HG03378 (cell line): ENCODE results near the gene ANKRD10.
A peak's percentile ranks its signal among the peaks of the same experiment; 100 is the strongest.

ENCODE experiments used
- ATAC-seq: cut with Tn5 transposase; IDR thresholded peaks from one replicate; pipeline ENCODE4 v1.9.1; 2021; ENCODE audit warnings: mild to moderate bottlenecking, moderate library complexity; ENCODE audit not compliant: unreplicated experiment

ANKRD10 gene

DNA sequence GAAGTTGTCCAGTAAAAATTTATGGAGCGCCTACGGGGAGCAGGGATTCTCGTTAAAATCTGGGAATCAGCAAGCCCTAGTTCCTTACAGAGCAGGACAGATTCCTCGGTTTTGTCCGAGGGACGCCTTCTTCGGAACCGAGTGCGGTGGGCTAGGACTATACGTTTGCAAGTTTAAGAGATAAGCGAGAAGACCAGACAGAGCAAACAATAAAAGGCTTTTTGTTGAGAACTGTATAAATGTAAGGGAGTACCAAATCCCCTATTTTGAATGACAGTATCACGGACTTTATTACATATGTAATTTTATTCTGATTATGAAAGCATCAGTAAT is 971 bp upstream of the ANKRD10 start:
- ATAC-seq = no peak

DNA sequence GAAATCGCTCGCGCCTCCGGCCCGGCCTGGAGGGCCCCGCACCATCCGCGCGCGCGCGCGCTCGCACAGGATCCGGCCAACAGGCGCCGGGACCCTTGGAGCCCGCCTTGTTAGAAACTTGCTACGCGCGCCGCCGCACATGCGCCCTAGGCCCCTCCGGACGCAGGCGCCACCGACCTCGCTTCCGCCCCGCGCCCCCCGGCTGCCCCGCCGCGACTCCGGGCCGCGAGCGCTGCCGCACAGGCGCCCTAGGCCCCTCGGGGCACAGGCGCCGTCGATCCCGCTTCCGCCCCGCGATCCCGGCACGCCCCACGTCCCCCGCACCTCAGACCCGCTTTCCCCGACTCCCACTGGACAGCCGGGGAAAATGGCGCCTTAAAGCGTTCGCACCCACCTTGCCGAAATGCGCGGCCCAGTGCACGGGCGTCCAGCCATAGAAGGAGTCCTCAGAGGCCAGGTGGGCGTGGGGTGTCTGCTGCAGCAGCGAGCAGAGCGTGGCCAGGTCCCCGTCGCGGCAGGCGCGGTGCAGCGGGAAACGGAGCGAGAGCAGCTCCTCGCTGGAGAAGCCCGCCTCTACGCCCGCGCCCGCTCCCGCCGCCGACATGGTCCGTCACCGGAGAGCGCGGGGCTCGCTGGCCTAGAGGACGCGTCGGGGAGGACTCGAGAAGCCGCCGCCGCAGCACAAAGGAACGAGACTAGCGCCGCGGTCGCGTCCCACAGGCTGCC is 375 bp downstream of the ANKRD10 start:
- peak; percentile 28 for ATAC-seq

GRCh38 chr13:110914081-110914330 is 863 bp downstream of the ANKRD10 start:
- ATAC-seq = no peak

DNA sequence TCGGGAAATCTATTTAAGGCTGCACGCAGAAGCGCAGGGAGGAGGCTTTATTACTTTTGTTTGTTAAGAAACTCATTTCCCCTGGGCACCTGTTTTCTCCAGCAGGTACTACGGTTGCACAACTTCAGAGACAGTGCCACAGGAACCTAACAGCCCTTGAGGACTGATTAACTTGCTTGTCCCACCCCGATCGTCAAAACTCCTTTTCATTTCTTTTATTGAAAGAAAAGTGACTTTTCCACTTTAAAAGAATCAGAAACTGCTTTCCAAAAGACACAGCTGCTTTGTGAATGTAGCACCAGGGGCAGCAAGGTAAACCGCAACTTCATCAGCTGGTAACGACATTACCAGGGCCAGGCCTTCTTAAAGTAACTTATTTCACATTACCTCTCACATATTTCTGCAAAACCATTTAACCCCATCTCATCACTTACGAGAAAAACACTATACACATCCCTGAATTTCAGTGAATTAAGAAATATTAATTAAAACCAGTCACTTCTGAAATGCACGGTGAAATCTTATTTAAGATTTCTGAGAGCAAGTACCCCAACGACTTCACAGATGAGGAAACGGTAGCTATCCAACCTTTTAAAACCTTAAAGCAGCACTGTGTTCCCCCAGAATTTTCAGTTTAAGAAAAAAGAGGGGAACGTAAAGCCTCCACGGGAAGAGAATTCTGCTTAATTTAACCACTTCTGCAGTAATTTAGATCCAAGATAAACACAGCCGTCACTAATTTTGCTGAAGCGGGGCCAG is 1.4 kb downstream of the ANKRD10 start:
- no peak for ATAC-seq

GRCh38 chr13:110912651-110913051 is 2.2 kb downstream of the ANKRD10 start:
- no peak for ATAC-seq

- ATAC-seq = no peak
These were observed 3.0 kb downstream of the ANKRD10 start for GRCh38 chr13:110911880-110912279.

DNA sequence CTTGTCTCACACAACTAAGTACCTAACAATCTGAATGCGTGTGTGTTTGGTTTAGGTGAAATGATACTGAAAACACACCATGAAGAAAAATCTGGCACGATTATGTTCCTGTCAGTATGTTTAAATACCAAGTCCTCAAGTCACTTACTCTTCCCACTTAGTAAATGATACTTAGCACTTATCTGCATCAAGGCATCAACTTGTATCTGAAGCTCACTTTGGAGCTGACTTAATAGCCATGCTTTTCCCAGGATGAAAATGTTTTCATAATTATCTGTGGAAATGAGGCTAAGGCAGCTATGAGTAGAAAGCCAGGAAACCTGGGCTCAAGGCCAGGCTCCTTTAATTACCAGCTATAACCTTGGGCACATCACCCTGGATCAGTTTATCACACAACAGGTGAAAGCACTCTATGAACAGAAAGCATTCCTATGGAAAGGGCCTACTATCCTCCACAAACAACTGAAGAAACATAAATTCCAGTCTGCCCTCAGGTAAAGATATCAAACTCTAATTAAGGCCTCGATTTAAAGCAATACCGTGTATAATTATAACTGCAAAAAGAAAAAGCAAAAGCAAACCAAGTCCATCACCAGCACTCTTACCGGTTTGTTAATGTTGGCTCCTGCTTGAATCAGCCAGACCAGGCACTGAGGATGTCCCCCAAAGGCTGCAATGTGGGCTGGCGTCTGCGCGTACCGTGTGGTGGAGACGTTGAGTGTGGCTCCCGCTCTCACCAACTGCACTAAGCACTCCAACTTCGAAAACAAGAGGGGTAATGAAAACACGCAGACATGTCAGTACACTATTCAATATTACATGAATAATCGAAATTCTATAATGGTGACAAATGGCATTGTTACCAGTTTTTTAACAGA is 4.6 kb downstream of the ANKRD10 start:
- ATAC-seq = no peak

DNA sequence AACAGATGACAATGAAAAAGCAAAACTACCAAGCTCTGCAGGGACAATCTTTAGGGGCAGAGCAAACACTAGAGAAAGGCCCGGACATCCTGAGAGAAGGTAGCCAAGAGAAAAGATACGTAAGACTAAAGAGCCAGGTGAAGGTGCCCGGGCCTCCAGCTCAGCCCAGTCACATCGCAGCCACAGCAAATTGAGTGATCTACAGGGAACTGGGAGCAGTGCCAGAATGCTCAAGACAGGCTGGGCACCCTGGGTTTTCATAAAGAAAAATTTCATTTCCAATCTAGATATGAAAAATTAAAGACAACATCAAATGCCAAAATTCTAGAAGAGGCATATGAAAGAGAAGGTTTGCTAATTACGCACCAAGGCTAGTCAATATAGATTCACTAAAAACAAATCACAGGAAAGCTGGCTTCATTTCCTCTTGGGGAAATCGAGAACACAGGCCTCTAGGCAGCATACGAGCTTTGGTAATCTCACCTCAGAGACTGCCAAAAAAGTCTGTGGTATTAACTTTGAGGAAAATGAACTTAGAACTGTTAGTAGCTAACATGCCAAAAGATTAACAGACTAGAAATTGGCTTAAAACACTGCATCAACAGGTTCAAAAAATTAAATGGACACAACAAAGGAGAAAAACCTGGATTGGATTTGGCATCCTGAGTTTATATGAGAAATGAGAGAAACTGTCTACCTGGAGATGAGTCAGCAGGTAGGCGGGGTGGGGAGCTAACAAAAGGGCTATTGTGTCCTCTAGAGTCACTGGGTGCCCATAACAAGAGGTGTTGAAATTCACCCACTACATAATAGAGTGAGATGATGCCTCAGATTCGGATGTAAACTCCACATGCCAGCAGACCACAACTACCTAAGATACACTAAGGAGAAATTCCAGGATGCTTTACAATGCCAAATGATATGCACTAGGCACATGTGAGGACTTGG is 6.6 kb downstream of the ANKRD10 start:
- ATAC-seq = no peak

- no peak for ATAC-seq
These were observed 7.6 kb downstream of the ANKRD10 start for GRCh38 chr13:110907301-110907700.

DNA sequence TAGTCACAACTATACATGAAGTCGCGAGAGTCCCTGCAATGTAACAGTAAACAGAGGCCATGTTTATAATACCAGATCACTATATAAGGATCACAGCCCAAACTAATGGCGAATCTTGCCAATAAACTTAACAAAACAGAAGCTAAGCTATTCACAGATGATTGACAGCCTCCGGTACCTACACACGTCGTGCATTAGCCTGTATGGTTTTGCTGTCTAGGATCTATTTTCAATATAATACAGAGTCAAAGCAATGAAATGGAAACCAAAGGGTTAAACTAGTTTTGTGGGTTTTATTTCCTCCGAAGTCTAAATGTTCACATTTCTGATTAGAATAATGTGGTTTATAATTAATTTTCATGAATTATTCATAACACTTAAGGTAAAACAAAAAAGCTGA is 10.1 kb downstream of the ANKRD10 start:
- no peak for ATAC-seq

DNA sequence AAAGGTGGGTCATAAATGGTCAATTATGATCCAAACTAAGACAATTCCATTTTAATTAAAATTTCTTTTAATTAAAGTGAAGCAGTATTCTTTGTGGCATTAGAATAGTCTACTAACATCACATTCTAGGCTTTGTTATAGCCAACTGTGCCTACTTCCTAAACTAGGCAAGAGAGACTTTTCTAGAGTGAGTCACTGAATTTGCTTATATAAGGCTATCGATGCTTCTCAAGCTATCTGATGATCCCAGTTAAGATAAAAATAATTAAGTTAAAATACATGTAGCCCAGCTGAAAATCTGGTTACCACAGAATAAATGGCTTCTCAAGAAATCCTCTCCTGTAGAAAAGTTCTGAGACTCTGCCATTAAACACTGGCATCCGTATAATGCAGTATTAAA is 12.5 kb downstream of the ANKRD10 start:
- no peak for ATAC-seq

DNA sequence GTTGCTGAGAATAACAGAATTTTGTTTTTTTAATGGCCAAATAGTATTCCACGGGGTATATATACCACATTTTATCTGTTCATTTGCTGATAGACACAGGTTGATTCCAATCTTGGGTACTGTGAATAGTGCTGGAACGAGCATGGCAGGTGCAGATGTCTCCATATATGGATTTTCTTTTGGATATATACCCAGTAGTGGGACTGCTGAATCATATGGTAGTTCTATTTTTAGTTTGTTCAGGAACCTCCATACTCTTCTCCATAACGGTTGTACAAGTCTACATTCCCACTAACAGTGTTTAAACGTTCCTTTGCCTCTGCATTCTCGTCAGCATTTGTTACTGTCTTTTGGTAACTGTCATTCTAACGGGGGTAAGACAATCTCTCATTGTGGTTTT is 17.3 kb downstream of the ANKRD10 start:
- ATAC-seq = no peak

GRCh38 chr13:110897014-110897413 is 17.9 kb downstream of the ANKRD10 start:
- ATAC-seq = no peak

GRCh38 chr13:110894086-110894485 is 20.8 kb downstream of the ANKRD10 start:
- no peak for ATAC-seq

GRCh38 chr13:110893571-110893970 is 21.3 kb downstream of the ANKRD10 start:
- no peak for ATAC-seq

GRCh38 chr13:110890279-110891165 is 24.3 kb downstream of the ANKRD10 start:
- ATAC-seq = no peak

- ATAC-seq = no peak
These were observed 26.5 kb downstream of the ANKRD10 start for GRCh38 chr13:110888390-110888789.

DNA sequence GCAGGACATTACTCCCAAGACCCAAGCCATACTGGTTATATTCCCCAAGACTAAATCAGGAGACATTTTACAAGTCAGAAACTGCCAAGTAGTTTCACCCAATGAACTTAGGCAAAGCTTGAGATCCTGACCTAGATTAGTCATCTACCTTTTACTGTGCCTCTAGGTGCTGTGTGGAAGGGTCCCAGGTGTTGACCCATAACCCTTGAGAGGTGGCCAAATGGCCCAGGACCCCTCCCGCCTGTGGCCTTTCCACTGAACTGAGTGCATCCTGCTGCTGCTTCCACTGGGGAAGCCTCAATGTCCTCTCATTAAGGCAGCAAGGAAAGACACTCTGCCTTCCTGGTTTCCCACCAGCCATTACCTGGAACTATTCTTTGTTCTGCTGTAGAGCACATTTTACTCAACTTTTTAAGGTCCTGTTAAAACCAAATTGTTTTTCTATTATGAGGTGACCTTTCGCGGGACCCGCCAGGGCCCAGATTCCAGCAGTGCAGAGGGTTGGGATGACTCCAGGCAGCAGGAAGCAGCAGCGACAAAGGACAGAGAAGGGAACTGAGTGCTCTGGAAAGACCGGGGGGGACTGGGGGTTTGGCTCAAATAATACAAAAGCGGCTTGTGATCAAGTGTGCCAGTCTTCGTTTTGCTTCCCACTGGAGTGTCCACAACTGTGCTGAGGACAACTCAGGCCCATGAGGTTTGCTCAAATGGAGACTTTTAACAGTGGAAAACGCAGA is 27.1 kb downstream of the ANKRD10 start:
- ATAC-seq = no peak
